Muscle of arm (tissue), 14 donors: ENCODE measurements around the gene LNX2. TPM values are rescaled to one million over a fixed set of nuclear protein-coding genes. Genes with fewer than 3 reads are reported as not detected.

Experiments used
- DNase-seq: peaks from one replicate; pipeline ENCODE4 v3.0.0-alpha.2; 2013
- long read RNA-seq, 11 donors: transcript quantifications; one replicate each; lab custom pipeline, GENCODE V29; 2026
- polyA plus RNA-seq, 12 donors: library from polyadenylated mRNA; unstranded; fragments of 120-200 nt; gene quantifications; one replicate each; pipeline ENCODE4 v1.2.1, GENCODE V29; 2013; ENCODE audit not compliant: insufficient read length in 12 of 12

LNX2 gene
- polyA plus RNA-seq: 1 to 10 TPM in 11 of 12 donors, not detected in 1; 2.2 to 9.6 (median 5.5) TPM
- long read RNA-seq, donor 1: 0 reads
- long read RNA-seq, donor 2, full-length matches to known transcripts: 1 of 239 reads
- long read RNA-seq, donor 2, partial matches to known transcripts: 238 of 239 reads
- long read RNA-seq, donor 2, other reads (novel, unspliced or antisense): 0 of 239 reads
- long read RNA-seq, donor 3: 0 reads
- long read RNA-seq, donor 4: 0 reads
- long read RNA-seq, donor 5, full-length matches to known transcripts: 1 of 393 reads
- long read RNA-seq, donor 5, partial matches to known transcripts: 386 of 393 reads
- long read RNA-seq, donor 5, other reads (novel, unspliced or antisense): 6 of 393 reads
- long read RNA-seq, donor 6: 0 reads
- long read RNA-seq, donor 7: 0 reads
- long read RNA-seq, donor 8: 0 reads
- long read RNA-seq, donor 9, full-length matches to known transcripts: 1 of 138 reads
- long read RNA-seq, donor 9, partial matches to known transcripts: 44 of 138 reads
- long read RNA-seq, donor 9, other reads (novel, unspliced or antisense): 93 of 138 reads
- long read RNA-seq, donor 10, partial matches to known transcripts: 131 of 190 reads
- long read RNA-seq, donor 10, other reads (novel, unspliced or antisense): 59 of 190 reads
- long read RNA-seq, donor 11, full-length matches to known transcripts: 1 of 164 reads
- long read RNA-seq, donor 11, partial matches to known transcripts: 163 of 164 reads
- long read RNA-seq, donor 11, other reads (novel, unspliced or antisense): 0 of 164 reads

- peak; percentile 96 for DNase-seq
Measured at GRCh38 chr13:27620377-27621115, at the start of gene LNX2. LNX2 (minus strand) TSS chr13:27620529; CDS start chr13:27581703, 38,826 bp downstream.

DNA sequence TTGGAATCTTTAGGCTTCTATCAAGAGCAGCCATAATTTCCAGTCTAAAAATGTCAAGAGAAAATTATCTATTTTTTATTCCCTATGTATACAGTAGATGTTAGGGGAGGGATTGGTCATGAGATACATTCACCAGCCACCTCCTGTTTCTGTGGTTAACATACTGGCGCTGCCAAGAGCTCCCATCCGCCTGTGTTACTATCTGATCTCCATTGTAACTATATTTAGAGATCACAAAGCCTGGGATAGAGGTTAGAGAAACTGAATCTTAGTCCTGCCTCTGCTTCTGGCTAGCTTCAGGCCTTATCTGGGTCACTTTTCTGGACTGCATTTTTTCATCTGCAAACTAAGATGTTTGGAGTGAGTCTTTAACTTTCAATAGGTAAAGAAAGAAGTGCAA, 47.6 kb upstream of the LNX2 start:
- no peak for DNase-seq

DNA sequence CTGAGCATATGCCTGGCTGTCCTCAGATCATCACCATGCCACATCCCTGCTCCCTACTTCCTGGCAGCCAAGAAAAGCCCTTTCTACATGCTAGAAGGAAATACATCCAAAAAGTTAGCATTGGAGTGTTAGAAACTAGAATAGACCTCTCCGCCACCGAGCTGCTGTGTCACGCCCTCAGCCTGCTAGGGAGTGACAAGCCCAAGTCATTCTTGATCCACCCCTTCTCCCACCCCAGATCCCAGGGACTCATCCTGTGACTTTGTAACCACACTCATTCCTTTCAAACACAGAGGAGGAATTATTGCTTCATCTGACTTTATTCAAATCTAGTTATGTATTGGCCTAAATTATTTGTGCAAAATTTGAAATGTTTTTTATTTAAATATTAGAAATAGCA, 46.6 kb upstream of the LNX2 start:
- DNase-seq: no peak

DNA sequence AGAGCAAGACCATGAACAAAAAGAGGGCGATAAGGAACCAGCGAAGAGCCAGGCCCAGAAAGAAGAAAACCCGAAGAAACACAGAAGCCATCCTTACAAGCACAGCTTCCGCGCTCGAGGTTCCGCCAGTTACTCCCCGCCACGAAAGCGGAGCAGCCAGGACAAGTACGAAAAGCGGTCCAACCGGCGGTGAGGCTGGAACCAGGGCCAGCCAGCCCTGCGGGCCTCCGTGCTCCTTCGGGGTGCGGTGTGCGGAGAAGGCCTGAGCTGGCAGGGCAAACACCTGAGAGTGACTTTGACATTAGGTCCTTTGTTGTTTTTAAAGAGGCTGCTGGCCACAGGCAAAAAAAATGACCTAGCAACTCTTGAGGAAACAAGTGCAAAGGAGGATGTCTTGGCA, 45.4 kb upstream of the LNX2 start:
- no peak for DNase-seq

DNA sequence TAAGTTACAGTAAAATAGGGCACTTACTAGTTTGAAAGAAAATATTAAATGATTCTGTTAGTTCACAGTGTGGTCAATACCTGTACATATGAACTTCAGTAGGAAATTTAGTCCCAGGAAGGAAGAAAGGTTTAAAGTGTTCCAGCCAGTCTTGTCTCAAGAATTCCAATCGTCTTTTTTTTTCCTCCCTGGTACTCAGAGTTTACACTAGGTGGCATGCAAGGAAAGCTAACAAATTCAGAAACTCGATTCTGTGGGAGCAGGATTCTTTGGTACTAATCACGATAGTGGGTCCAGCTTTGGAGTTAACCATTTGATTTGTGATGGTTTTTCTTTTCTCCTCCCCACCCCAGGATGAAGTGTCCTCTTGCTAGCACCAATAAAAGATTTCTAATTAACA, 45.0 kb upstream of the LNX2 start:
- no peak for DNase-seq

DNA sequence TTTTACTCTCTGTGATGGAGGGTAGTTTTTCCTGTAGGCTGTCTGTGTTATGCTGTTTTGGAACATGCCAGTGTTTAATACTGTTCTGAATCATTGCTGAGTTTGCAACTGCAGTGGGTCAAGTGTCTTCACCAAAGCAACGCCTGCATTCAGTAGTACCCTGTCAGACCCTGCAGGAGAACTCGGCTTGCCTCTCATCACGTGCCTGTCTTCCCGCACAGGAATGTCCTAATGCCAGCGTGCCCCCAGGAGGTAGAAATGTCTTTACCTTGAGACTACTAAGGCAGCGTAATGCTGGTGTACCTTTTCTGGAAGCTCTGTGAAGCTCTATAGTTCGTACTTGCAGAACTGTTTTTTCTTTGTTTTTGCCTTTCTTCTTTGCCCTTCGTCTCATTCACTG, 43.6 kb upstream of the LNX2 start:
- DNase-seq: no peak

DNA sequence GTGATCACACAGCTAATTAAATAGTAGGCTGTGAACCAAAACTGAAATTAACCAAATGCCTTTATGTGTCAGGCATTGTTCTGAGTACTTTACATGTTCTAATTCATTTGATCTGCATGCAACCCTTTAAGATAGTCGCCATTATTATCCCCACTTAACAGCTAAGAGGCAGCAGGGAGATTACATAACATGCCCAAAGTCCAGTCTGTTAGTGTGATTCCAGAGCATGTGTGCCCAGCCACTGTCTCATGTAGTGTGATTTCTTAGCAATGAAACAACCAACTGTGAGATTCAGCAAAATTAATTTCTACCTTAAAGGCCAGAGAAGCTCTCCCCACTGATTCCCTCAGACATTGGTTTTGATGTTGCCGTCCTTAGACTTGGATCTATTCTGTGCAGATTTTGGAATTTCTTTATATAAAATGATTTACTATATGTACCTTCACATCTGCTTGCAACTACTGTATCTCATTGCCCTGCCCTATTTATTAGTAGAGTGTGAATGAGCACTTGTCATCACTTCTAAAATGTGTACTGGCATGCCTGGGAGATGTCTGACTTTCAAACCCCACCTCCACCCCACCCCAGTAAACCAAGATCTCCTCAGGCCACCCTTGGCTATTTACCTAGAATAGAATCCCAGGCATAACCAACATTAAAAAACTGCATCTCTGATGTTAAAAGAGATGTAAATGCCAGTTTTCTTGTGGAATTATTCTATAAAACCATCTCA, 42.6 kb upstream of the LNX2 start:
- no peak for DNase-seq

- no peak for DNase-seq
Measured at GRCh38 chr13:27661017-27661416, 40.7 kb upstream of the LNX2 start.

DNA sequence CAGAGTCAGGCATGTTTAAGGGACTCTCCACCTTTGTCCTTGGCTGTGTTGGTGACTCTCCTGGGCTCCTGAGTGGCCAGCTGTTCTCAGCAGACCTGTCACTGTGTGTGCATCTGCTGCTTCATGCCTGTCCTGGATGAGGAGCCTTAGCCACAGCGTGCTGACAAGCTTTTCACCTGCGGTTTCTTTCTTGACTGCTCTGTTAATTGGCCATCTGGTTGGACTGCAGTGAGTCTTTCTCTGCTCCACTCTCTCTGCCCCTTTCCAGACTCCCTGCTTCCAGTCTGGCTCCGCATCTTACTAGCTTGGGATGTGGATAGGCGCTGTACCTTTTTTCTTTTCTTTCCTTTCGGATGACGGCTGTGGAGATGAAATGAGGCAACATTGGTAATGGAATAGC, 40.2 kb upstream of the LNX2 start:
- no peak for DNase-seq

- no peak for DNase-seq
Measured at GRCh38 chr13:27659145-27659865, 39.0 kb upstream of the LNX2 start.

- DNase-seq: no peak
Measured at GRCh38 chr13:27658546-27658945, 38.2 kb upstream of the LNX2 start.

GRCh38 chr13:27657724-27658123, 37.4 kb upstream of the LNX2 start:
- no peak for DNase-seq

DNA sequence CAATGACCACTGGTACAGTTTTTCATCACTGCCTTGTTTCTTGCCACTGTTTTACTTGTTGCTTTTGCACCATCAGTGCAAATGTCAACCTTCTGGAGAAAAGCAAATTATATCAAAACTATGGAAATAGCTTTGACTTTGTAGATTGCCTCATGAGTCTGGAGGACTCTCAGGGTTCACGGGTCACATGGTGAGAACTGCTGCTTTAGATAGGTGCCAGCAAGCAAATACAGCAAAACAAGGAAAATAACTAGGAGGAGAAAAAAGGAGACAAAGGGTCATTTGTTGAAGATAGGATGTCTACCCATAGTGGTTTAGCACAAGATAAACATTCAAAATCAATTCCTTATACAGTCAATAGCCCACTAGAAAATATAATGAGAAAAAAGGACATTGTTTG, 34.5 kb upstream of the LNX2 start:
- DNase-seq: no peak

DNA sequence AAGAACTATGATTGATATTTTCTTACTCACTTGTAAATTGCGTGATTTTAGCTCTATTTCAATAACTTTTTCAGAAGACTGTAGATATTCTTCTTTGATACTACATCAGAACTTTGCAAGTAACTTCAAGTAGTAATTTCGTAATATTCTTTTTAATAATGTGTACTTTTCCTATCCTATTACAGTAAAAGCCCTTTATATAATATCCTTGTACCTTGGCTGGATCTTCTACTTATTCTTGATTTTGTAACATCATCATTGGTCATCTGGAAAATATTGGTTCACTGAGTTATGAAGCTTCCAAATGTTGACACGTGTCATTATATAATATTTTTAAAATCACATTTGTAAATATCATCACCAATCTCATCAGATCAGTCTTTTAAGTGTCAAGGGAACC, 33.7 kb upstream of the LNX2 start:
- DNase-seq: no peak

DNA sequence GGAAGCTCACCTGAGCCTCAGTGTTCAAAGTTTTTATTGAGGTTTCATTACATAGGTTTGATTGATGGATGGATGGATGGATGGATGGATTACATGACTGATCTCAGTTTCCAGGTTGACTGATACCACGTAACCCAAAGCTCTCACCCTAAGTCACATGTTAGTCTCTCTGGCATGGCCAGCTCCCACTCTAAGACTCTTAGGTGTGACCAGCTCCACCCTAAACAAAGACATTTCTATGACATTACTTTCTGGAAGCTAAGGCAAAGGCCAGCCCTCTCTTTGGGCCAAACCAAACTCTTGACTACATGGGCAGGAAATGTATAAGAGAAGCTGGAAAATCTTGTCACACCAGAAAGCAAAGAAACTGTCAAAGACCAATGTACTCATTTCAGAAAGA, 30.0 kb upstream of the LNX2 start:
- DNase-seq: no peak

DNA sequence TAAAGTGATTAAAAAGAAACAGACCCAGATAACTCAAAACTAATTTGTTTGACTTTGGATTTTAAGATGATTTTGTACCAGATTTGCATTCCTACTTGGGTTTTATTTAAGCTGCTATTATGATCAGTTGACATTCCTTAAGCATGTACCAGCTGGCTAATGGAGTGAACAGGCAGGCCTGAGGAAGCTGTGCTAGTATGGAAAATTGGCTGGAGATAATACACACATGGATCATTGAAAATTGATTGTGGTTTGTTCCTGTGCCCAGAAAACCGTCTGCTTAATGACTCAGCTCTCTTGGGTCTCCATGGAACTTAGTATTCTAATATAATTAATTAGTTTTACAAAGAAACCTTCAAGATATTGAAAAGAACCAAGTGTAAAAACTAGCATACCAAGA, 24.0 kb upstream of the LNX2 start:
- peak; percentile 42 for DNase-seq

DNA sequence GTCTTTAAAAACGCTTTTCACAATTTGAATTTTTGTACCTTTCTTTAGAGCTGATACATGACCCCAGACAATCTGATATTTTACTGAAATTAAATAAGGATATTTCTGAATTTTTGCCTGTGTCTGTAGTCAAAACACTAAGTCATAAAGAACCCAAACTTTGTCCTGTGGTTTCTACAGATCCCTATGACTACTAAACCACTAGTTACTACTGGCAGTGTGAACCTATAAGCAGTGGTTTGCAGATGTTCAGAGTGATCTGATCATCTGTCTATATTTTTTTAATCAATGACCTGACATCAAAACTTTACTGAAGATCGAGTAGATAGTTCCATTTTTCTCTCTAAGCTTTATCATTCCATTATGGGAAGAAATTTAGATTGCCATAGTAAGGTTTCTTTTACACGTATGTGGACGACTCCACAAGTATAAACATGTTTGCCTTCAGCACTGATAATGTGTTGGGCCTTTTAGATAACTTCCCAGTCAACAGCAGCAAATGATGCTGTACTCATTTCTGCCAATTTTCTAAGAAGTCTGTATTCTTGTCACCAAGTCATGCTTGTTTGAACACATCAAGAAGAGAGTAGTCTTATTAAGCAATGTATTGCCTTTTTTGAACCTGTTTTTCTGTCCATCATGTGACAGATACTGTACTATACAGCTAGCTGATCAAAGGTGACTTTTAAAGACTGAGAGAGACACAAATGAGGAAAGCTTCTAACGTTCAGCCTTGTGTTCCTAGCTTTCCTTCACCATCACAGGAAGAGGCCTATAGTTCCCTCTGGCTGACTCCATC, 23.2 kb upstream of the LNX2 start:
- no peak for DNase-seq

- no peak for DNase-seq
Measured at GRCh38 chr13:27641711-27642502, 21.6 kb upstream of the LNX2 start.

DNA sequence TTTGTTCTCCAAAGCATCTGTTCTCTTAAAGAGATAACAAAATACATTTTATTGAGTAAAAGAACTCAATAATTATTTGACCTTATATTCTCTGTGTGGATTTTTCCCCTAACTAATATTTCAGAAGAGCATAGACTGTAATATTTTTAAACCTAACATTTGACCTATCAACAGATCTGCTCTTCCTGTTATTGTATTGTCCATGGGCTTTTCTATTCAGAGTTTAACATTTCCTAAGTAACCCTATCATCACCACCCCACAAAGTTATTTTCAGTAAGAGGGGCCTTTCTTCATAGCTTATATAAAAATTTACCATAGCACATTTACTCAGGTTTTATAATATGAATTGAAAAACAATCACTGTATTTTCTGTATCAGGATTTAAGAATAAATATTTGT, 18.9 kb upstream of the LNX2 start:
- no peak for DNase-seq
